OCI-LY7 (cell line): ENCODE measurements around the gene ZMAT3. TPM values are rescaled to one million over a fixed set of nuclear protein-coding genes. Genes with fewer than 3 reads are reported as not detected.

Source experiments
- BruUV-seq: library from RNA; stranded (reverse); fragments of 400-500 nt; replicated peaks from 2 replicates; lab custom pipeline; 2021; lab: Mats Ljungman, UMichigan
- CTCF ChIA-PET: fragments of 300-600 bp; sonication (Branson Sonifier 250); formaldehyde crosslinking; loops from one replicate; lab custom pipeline; 2022; ENCODE audit warnings: antibody characterized with exemption; ENCODE audit not compliant: unreplicated experiment; lab: Charles Lee
- POLR2A ChIA-PET: fragments of 300-600 bp; sonication (Branson Sonifier 250); formaldehyde crosslinking; loops from one replicate; lab custom pipeline; 2022; ENCODE audit warnings: antibody characterized with exemption; lab: Charles Lee
- DNase-seq: peaks from one replicate; pipeline ENCODE4 v3.0.0-alpha.2; 2015; ENCODE audit warnings: low spot score
- H2AFZ ChIP-seq: fragments of 200-600 bp; sonication (generic), shearing (Covaris generic); 2 replicates; pipeline ENCODE4 v1.6.1; 2014; ENCODE audit warnings: mild to moderate bottlenecking, antibody characterized with exemption, low read length, moderate library complexity
- H3K27ac ChIP-seq: fragments of 200-600 bp; sonication (generic); 2 replicates; pipeline ENCODE4 v1.5.1; 2014; ENCODE audit warnings: mixed run types, low read depth, mild to moderate bottlenecking, moderate library complexity, low read length, inconsistent platforms; ENCODE audit not compliant: poor library complexity, severe bottlenecking
- H3K36me3 ChIP-seq: fragments of 200-600 bp; sonication (generic); 2 replicates; pipeline ENCODE4 v1.6.1; 2014; ENCODE audit warnings: mild to moderate bottlenecking, antibody characterized with exemption, low read length, moderate library complexity, mixed read lengths; ENCODE audit not compliant: insufficient read depth
- H3K4me1 ChIP-seq: fragments of 200-600 bp; sonication (generic); 2 replicates; pipeline ENCODE4 v1.5.1; 2014; ENCODE audit warnings: mild to moderate bottlenecking, low read length; ENCODE audit not compliant: insufficient read depth, poor library complexity, severe bottlenecking
- H3K4me2 ChIP-seq: fragments of 200-600 bp; sonication (generic); 2 replicates; pipeline ENCODE4 v1.6.1; 2014; ENCODE audit warnings: mild to moderate bottlenecking, low read length
- H3K4me3 ChIP-seq: fragments of 200-600 bp; sonication (generic); 2 replicates; pipeline ENCODE4 v1.5.1; 2014; ENCODE audit warnings: mild to moderate bottlenecking, low read depth, low read length; ENCODE audit not compliant: poor library complexity, severe bottlenecking
- H3K79me2 ChIP-seq: fragments of 200-600 bp; sonication (generic); 2 replicates; pipeline ENCODE4 v1.6.1; 2016; ENCODE audit warnings: low read depth, mild to moderate bottlenecking, low read length, moderate library complexity, mixed read lengths; ENCODE audit not compliant: insufficient read depth
- H3K9me2 ChIP-seq: fragments of 200-600 bp; sonication (generic); 2 replicates; pipeline ENCODE4 v1.6.1; 2016; ENCODE audit warnings: mild to moderate bottlenecking, low read length, mixed read lengths; ENCODE audit not compliant: insufficient read depth
- H3K9me3 ChIP-seq: fragments of 200-600 bp; sonication (generic); 2 replicates; pipeline ENCODE4 v1.6.1; 2014; ENCODE audit warnings: mild to moderate bottlenecking, mixed run types, low read length, mixed read lengths
- H4K20me1 ChIP-seq: fragments of 200-600 bp; sonication (generic); 2 replicates; pipeline ENCODE4 v1.6.1; 2014; ENCODE audit warnings: mild to moderate bottlenecking, antibody characterized with exemption, low read length, moderate library complexity, mixed read lengths; ENCODE audit not compliant: insufficient read depth
- CTCF ChIP-seq: fragments of 200-600 bp; sonication (generic); conservative IDR thresholded peaks from 2 replicates; pipeline ENCODE4 v1.5.1; 2014; ENCODE audit warnings: mild to moderate bottlenecking, antibody characterized with exemption, low read length, moderate library complexity, mixed read lengths
- EZH2phosphoT487 ChIP-seq: fragments of 200-600 bp; sonication (generic); IDR thresholded peaks from 2 replicates; pipeline ENCODE4 v1.6.1; 2018; ENCODE audit warnings: low read depth, borderline replicate concordance, mild to moderate bottlenecking, mixed run types, antibody characterized with exemption, low read length, moderate library complexity, mixed read lengths
- intact Hi-C: fragments of 100-400 bp; cut with micrococcal nuclease; formaldehyde crosslinking; loops from one replicate; pipeline ENCODE4 v1.10.0; 2022; ENCODE audit not compliant: unreplicated experiment
- total RNA-seq, 2 experiments: library from RNA; depleted of rRNA in 1 of 2; stranded (reverse); fragments of >200 nt in 1 of 2; shearing (Covaris generic) in 1 of 2; gene quantifications; 2 replicates each; pipeline ENCODE4 v1.2.3, GENCODE V29; 2014 to 2022

Gene ZMAT3
- total RNA-seq, 2 experiments from 2014 or later, result 3.7 to 11.3 TPM

GRCh38 chr3:179026636-179027035, 45.0 kb downstream of the ZMAT3 start:
- no TSS peak for BruUV-seq
- intact Hi-C loops, result no loop called here
- no peak overlapping the region for H3K4me2 ChIP-seq
- no peak for TF ChIP-seq EZH2phosphoT487
- TF ChIP-seq CTCF, result no peak
- ChIA-PET CTCF (no interaction called here), POLR2A (interaction anchor here (0.8 to 1.6 kb wide), 4 partner anchors 8 to 479 kb away, joined by 3 to 5 read pairs (median 4); no protein-coding TSS in a partner anchor)
- no peaks in the 10 kb centered on the region for H3K79me2 ChIP-seq
- no peak overlapping the region for H3K27ac ChIP-seq
- H3K9me2 ChIP-seq, result no peaks in the 10 kb centered on the region
- peaks cover 2% of the 10 kb centered on the region for H3K4me1 ChIP-seq
- DNase-seq, result no peak
- H4K20me1 ChIP-seq, result no peaks in the 10 kb centered on the region
- no peak overlapping the region for H3K4me3 ChIP-seq
- H2AFZ ChIP-seq, result no peak overlapping the region
- peaks cover 9% of the 10 kb centered on the region for H3K36me3 ChIP-seq
- H3K9me3 ChIP-seq, result no peaks in the 10 kb centered on the region

- POLR2A ChIA-PET, result no interaction called here
- intact Hi-C loops, result no loop called here
- H2AFZ ChIP-seq, result no peak overlapping the region
- H3K4me2 ChIP-seq, result no peak overlapping the region
- no peaks in the 10 kb centered on the region for H3K79me2 ChIP-seq
- DNase-seq, result no peak
- H4K20me1 ChIP-seq, result no peaks in the 10 kb centered on the region
- TF ChIP-seq CTCF (no peak), EZH2phosphoT487 (no peak)
- H3K36me3 ChIP-seq, result 0 out of 2 replicates have a peak, but pooled peaks cover 3% of the 10 kb centered on the region
- CTCF ChIA-PET, result no interaction called here
- no peak overlapping the region for H3K27ac ChIP-seq
- no peaks in the 10 kb centered on the region for H3K9me3 ChIP-seq
- H3K4me1 ChIP-seq, result peaks cover 44% of the 10 kb centered on the region
- H3K4me3 ChIP-seq, result no peak overlapping the region
- H3K9me2 ChIP-seq, result no peaks in the 10 kb centered on the region
- no TSS peak for BruUV-seq
These were observed 50.3 kb downstream of the ZMAT3 start for GRCh38 chr3:179021119-179021903.

- intact Hi-C loops, result no loop called here
- no peak for DNase-seq
- ChIA-PET POLR2A (interaction anchor here (0.7 to 1.4 kb wide), 8 partner anchors 9 to 302 kb away, joined by 3 to 5 read pairs (median 3); no protein-coding TSS in a partner anchor), CTCF (interaction anchor here (0.5 kb wide), 1 partner anchor 54 kb away, joined by 7 read pairs; no protein-coding TSS in a partner anchor)
- Histone ChIP-seq H3K9me2 (no peaks in the 10 kb centered on the region), H3K79me2 (no peaks in the 10 kb centered on the region), H3K4me1 (peaks cover 52% of the 10 kb centered on the region), H4K20me1 (no peaks in the 10 kb centered on the region), H3K27ac (no peak overlapping the region), H3K4me2 (no peak overlapping the region; the same call in 1 of the 2 replicates), H3K9me3 (no peaks in the 10 kb centered on the region), H3K36me3 (0 out of 2 replicates have a peak, but pooled peaks cover 3% of the 10 kb centered on the region), H2AFZ (no peak overlapping the region), H3K4me3 (no peak overlapping the region)
- no TSS peak for BruUV-seq
- no peak for TF ChIP-seq EZH2phosphoT487
- no peak for TF ChIP-seq CTCF
These were observed 51.5 kb downstream of the ZMAT3 start for GRCh38 chr3:179020112-179020511.
